Measurements from ENCODE around the gene LRP2.

- TF ChIP-seq MAX (CRISPR knock-in tag; IDR thresholded peaks at IDR 0.05) (no peak), CTCF (IDR thresholded peaks at IDR 0.05) (no peak), IRF1 (CRISPR knock-in tag; IDR thresholded peaks at IDR 0.05) (no peak), FOXJ3 (CRISPR knock-in tag; IDR thresholded peaks at IDR 0.05; ENCODE audit: borderline replicate concordance) (no peak), CDX4 (CRISPR knock-in tag; IDR thresholded peaks at IDR 0.05; ENCODE audit: borderline replicate concordance) (no peak), GABPB1 (CRISPR knock-in tag; IDR thresholded peaks at IDR 0.05) (no peak), AFF4 (CRISPR knock-in tag; IDR thresholded peaks at IDR 0.05; ENCODE audit: borderline replicate concordance) (no peak), MXD4 (CRISPR knock-in tag; IDR thresholded peaks at IDR 0.05; ENCODE audit: borderline replicate concordance) (no peak), ESRRA (CRISPR knock-in tag; IDR thresholded peaks at IDR 0.05; ENCODE audit: borderline replicate concordance) (no peak), ZNF512 (CRISPR knock-in tag; IDR thresholded peaks at IDR 0.05; ENCODE audit: borderline replicate concordance) (no peak), ATF6 (CRISPR knock-in tag; IDR thresholded peaks at IDR 0.05) (no peak), ATF3 (CRISPR knock-in tag; conservative IDR thresholded peaks at IDR 0.05) (no peak), ZNF263 (CRISPR knock-in tag; IDR thresholded peaks at IDR 0.05; ENCODE audit: low read depth) (no peak)
Observed at GRCh38 chr2:169290433-169290832, 71.9 kb downstream of the LRP2 start.

Data from WTC11 (cell line).